ENCODE measurements around the gene RBP7.

DNA sequence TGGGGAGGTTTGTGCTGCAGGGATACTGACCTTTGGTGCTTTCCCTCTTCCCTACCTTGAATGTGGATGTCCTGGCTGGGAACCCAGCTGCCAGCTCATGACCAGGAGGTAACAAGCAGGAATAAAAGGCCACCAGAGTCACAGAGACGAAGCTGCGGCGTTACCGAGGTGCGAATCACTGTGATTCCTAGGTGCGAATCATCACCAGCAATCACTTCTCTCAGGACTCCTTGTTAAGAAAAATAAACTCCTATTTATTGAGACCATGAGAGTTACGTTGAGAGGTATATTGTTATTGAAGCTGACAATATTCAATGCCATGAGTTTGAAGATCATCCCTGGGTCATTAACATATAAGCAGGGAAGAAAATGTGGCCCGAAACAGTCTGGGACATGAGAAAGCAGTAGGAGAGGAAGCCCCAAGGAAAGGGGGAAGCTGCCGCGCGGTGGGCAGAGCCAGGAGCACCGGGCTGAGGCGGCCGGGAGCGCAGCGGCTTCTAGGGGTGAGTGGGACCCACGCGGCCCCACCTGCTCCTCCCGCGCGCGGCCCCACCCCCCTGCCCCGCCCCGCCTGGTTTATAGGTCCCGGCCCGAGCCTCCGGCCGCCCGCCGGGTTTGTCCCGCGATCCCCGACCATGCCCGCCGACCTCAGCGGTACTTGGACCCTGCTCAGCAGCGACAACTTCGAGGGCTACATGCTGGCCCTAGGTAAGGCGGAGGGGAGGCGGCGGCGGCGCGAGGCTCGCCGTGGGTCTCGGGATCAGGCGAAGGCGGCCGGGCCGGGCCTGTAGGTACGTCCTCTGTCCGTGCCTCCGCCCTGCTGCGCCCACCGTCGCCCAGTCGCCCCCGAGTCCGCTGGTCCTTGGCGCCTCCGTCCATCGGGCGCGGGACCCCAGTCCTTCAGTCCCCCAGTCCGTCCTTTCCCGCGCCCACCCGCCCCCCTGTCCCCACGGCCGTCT lies at the start of gene RBP7:
- TF ChIP-seq, protein P1, sequence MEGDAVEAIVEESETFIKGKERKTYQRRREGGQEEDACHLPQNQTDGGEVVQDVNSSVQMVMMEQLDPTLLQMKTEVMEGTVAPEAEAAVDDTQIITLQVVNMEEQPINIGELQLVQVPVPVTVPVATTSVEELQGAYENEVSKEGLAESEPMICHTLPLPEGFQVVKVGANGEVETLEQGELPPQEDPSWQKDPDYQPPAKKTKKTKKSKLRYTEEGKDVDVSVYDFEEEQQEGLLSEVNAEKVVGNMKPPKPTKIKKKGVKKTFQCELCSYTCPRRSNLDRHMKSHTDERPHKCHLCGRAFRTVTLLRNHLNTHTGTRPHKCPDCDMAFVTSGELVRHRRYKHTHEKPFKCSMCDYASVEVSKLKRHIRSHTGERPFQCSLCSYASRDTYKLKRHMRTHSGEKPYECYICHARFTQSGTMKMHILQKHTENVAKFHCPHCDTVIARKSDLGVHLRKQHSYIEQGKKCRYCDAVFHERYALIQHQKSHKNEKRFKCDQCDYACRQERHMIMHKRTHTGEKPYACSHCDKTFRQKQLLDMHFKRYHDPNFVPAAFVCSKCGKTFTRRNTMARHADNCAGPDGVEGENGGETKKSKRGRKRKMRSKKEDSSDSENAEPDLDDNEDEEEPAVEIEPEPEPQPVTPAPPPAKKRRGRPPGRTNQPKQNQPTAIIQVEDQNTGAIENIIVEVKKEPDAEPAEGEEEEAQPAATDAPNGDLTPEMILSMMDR (IDR thresholded peaks at IDR 0.05; ENCODE audit: low read length): no peak
- no peak for TF ChIP-seq EZH2 (optimal IDR thresholded peaks at IDR 0.05; ENCODE audit: low read depth, low read length)
